ENCODE data around the gene THNSL1. TPM values are rescaled to one million over a fixed set of nuclear protein-coding genes. Genes with fewer than 3 reads are reported as not detected.

The THNSL1 gene
- total RNA-seq, 1 experiment from 2014 or later: 5.5 TPM

- TF ChIP-seq STAT6 (CRISPR knock-in tag; conservative IDR thresholded peaks at IDR 0.05; ENCODE audit: low read depth) (no peak), ESRRA (CRISPR knock-in tag; IDR thresholded peaks at IDR 0.05; ENCODE audit: borderline replicate concordance) (no peak), PRDM15 (CRISPR knock-in tag; IDR thresholded peaks at IDR 0.05) (no peak), TP53 (CRISPR knock-in tag; IDR thresholded peaks at IDR 0.05) (no peak), E2F5 (CRISPR knock-in tag; IDR thresholded peaks at IDR 0.05) (no peak), ZNF396 (CRISPR knock-in tag; IDR thresholded peaks at IDR 0.05; ENCODE audit: borderline replicate concordance) (no peak), E2F1 (CRISPR knock-in tag; IDR thresholded peaks at IDR 0.05) (no peak), NR3C1 (CRISPR knock-in tag; conservative IDR thresholded peaks at IDR 0.05; ENCODE audit: low read depth) (no peak), MYBL2 (CRISPR knock-in tag; IDR thresholded peaks at IDR 0.05) (no peak), CDX4 (CRISPR knock-in tag; IDR thresholded peaks at IDR 0.05; ENCODE audit: borderline replicate concordance) (no peak), CTCF (IDR thresholded peaks at IDR 0.05) (no peak), HMGXB4 (CRISPR knock-in tag; IDR thresholded peaks at IDR 0.05) (no peak)
These were observed 54.8 kb downstream of the THNSL1 start (continued) for GRCh38 chr10:25071227-25071626.

- Mint-ChIP-seq H3K4me1 (peaks cover 12% of the 10 kb centered on the region), H3K27me3 (ENCODE audit: low read depth) (peaks cover 81% of the 10 kb centered on the region), H3K27ac (no peak overlapping the region), H3K9me3 (no peaks in the 10 kb centered on the region), H3K36me3 (no peaks in the 10 kb centered on the region), H3K4me3 (no peak overlapping the region)
- CTCF ChIA-PET: interaction anchor here (1.0 kb wide), 1 partner anchor 9 kb away, joined by 3 read pairs; no protein-coding TSS in a partner anchor
- no peak for DNase-seq (ENCODE audit: low spot score)
- POLR2A ChIA-PET: no interaction called here
- no peak for ATAC-seq
- TF ChIP-seq ZBTB21 (CRISPR knock-in tag; IDR thresholded peaks at IDR 0.05; ENCODE audit: borderline replicate concordance) (no peak), MAX (CRISPR knock-in tag; IDR thresholded peaks at IDR 0.05) (no peak), NR1H2 (CRISPR knock-in tag; IDR thresholded peaks at IDR 0.05) (no peak), NFE2L1 (CRISPR knock-in tag; IDR thresholded peaks at IDR 0.05) (no peak), ELF4 (CRISPR knock-in tag; IDR thresholded peaks at IDR 0.05; ENCODE audit: low read depth) (no peak), AFF4 (CRISPR knock-in tag; IDR thresholded peaks at IDR 0.05; ENCODE audit: borderline replicate concordance) (no peak)
These were observed 56.4 kb downstream of the THNSL1 start for GRCh38 chr10:25072786-25073185.

All from WTC11 (cell line).